ENCODE measurements around the gene CAPN8.

CAPN8 gene

DNA sequence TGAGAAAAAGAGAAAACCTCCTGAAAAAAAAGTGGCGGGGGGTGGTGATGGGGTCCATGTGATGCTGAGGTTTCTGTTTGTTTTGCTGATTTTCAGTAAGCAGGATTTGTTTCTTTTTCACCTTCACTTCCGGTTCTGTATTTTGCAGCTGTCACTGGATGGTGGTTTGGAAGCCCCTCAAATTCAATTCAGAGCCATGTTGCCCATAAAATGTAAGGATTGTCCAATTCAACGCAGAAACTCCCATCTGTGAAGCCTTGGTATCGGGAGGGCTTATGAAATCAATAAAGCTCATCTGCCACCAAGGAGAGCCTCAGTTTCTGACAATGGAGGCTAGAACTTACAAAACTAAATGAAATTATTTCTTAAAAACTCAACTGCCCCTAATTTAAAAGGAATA lies 12.1 kb downstream of the CAPN8 start:
- H3K27me3 ChIP-seq (replicated peaks; ENCODE audit: control insufficient read depth, insufficient read depth, low read length): no peaks in the 10 kb centered on the region
- no peak for DNase-seq (ENCODE audit: extremely low read depth, insufficient read length)
- no peak overlapping the region for H3K4me3 ChIP-seq (replicated peaks; ENCODE audit: low read depth, low read length)
- TF ChIP-seq, protein P1, sequence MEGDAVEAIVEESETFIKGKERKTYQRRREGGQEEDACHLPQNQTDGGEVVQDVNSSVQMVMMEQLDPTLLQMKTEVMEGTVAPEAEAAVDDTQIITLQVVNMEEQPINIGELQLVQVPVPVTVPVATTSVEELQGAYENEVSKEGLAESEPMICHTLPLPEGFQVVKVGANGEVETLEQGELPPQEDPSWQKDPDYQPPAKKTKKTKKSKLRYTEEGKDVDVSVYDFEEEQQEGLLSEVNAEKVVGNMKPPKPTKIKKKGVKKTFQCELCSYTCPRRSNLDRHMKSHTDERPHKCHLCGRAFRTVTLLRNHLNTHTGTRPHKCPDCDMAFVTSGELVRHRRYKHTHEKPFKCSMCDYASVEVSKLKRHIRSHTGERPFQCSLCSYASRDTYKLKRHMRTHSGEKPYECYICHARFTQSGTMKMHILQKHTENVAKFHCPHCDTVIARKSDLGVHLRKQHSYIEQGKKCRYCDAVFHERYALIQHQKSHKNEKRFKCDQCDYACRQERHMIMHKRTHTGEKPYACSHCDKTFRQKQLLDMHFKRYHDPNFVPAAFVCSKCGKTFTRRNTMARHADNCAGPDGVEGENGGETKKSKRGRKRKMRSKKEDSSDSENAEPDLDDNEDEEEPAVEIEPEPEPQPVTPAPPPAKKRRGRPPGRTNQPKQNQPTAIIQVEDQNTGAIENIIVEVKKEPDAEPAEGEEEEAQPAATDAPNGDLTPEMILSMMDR (IDR thresholded peaks at IDR 0.05; ENCODE audit: insufficient read depth, low read length, poor library complexity, severe bottlenecking): no peak
- H3K36me3 ChIP-seq (ENCODE audit: control insufficient read depth, insufficient read depth, low read length): no peaks in the 10 kb centered on the region

DNA sequence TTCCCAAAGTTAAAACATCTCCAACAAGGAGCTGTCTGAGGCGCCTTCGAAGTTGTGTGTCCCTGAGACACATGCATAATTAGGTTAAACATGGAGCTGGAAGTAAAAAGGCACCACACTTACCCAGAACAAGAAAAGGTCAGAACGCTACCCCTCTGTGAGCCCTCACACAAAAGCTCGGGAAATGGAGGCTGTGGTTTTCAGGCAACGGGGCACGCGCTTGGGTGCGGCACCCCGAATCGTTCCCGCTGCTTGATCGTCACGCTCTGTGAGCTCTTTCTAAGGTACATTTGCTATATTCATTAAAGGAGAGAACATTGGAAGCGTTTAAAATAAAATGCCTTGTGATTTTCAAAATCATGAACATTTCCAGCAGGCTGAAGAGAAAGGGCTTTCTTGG lies 12.5 kb downstream of the CAPN8 start:
- Histone ChIP-seq H3K27me3 (replicated peaks; ENCODE audit: control insufficient read depth, insufficient read depth, low read length) (no peaks in the 10 kb centered on the region), H3K4me3 (replicated peaks; ENCODE audit: low read depth, low read length) (no peak overlapping the region), H3K36me3 (ENCODE audit: control insufficient read depth, insufficient read depth, low read length) (no peaks in the 10 kb centered on the region)
- TF ChIP-seq, protein P1 (IDR thresholded peaks at IDR 0.05; ENCODE audit: insufficient read depth, low read length, poor library complexity, severe bottlenecking): no peak
- no peak for DNase-seq (ENCODE audit: extremely low read depth, insufficient read length)

DNA sequence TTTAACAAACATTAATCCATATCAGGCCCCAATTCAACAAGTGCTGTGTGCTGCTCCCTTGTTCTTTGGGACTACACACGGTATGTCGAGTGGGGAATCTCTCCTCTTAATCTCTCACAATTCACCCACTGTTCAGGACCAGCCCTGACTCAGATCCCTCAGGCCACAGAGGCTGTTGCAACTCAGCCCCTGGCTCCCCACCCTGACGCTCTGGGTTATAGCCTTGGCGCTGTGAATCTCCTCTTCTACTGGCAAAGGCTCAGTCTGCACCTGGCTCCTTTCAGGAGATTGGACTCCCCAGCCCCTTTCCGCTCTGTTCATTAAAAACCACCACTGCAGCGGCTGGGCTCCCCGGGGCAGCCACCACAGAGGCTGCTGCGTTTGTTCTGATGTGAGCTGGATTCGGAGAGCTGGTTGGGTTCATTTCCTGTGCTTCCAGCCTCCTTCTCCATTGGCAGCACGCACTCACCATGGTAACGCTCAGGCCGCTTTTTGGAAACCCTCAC lies 13.0 kb downstream of the CAPN8 start:
- Histone ChIP-seq H3K27me3 (replicated peaks; ENCODE audit: control insufficient read depth, insufficient read depth, low read length) (no peaks in the 10 kb centered on the region), H3K4me3 (replicated peaks; ENCODE audit: low read depth, low read length) (no peak overlapping the region), H3K36me3 (ENCODE audit: control insufficient read depth, insufficient read depth, low read length) (no peaks in the 10 kb centered on the region)
- no peak for DNase-seq (ENCODE audit: extremely low read depth, insufficient read length)
- TF ChIP-seq, protein P1 (IDR thresholded peaks at IDR 0.05; ENCODE audit: insufficient read depth, low read length, poor library complexity, severe bottlenecking): no peak

- H3K4me3 ChIP-seq (replicated peaks; ENCODE audit: low read depth, low read length): no peak overlapping the region
- no peak for DNase-seq (ENCODE audit: extremely low read depth, insufficient read length)
- no peaks in the 10 kb centered on the region for H3K36me3 ChIP-seq (ENCODE audit: control insufficient read depth, insufficient read depth, low read length)
- TF ChIP-seq, protein P1 (IDR thresholded peaks at IDR 0.05; ENCODE audit: insufficient read depth, low read length, poor library complexity, severe bottlenecking): no peak
- H3K27me3 ChIP-seq (replicated peaks; ENCODE audit: control insufficient read depth, insufficient read depth, low read length): no peaks in the 10 kb centered on the region
These were observed 14.1 kb downstream of the CAPN8 start for GRCh38 chr1:223651291-223651991.

DNA sequence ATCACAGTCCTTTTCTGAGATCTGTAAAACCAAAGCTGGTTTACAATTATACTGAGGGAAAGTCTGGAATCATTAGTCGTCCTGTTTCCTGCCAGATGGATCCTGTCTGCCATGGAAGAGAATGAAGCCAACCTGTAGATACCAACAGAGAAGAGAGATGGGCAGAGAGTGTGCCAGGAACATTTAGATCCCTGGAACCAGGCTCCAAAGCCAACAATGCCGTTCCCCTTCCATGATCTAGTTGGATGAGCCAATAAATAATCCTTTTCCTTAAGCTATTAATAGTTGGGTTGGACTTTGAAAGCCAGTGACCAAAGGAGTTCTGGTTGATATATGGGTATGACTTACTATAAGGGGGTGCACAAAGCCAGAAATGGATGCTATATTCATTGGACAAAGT lies 15.0 kb downstream of the CAPN8 start:
- no peaks in the 10 kb centered on the region for H3K36me3 ChIP-seq (ENCODE audit: control insufficient read depth, insufficient read depth, low read length)
- H3K4me3 ChIP-seq (replicated peaks; ENCODE audit: low read depth, low read length): no peak overlapping the region
- DNase-seq (ENCODE audit: extremely low read depth, insufficient read length): no peak
- TF ChIP-seq, protein P1 (IDR thresholded peaks at IDR 0.05; ENCODE audit: insufficient read depth, low read length, poor library complexity, severe bottlenecking): no peak
- no peaks in the 10 kb centered on the region; the same call in 1 of the 2 replicates for H3K27me3 ChIP-seq (replicated peaks; ENCODE audit: control insufficient read depth, insufficient read depth, low read length)

All from GM06990 (cell line).